WI38 (cell line): Measurements from ENCODE around the gene CD4.

ENCODE experiments used
- H3K4me3 ChIP-seq: 2 replicates; pipeline ENCODE4 v1.5.1; 2011; ENCODE audit warnings: low read depth, mild to moderate bottlenecking, control low read depth, low read length
- CTCF ChIP-seq: IDR thresholded peaks from 2 replicates; pipeline ENCODE4 v1.5.1; 2012; ENCODE audit warnings: low read depth, mild to moderate bottlenecking, control low read depth, low read length

Gene CD4

GRCh38 chr12:6839482-6840201, 50.3 kb downstream of the CD4 start:
- TF ChIP-seq CTCF: no peak
- no peak overlapping the region for H3K4me3 ChIP-seq

- TF ChIP-seq CTCF: no peak
- no peak overlapping the region for H3K4me3 ChIP-seq
Observed at GRCh38 chr12:6840330-6840729, 51.0 kb downstream of the CD4 start.

GRCh38 chr12:6840761-6841515, 51.6 kb downstream of the CD4 start, which contains the start of gene GNB3:
TSS of gene GNB3 (plus strand) at chr12:6840925. CDS start at chr12:6841288, 363 bp downstream.
- no peak for TF ChIP-seq CTCF
- H3K4me3 ChIP-seq: no peak within 1 kb of the TSS

GRCh38 chr12:6842075-6842474, 52.7 kb downstream of the CD4 start:
- no peak overlapping the region for H3K4me3 ChIP-seq
- no peak for TF ChIP-seq CTCF

GRCh38 chr12:6843118-6843902, 54.0 kb downstream of the CD4 start:
- H3K4me3 ChIP-seq: no peak overlapping the region
- TF ChIP-seq CTCF: no peak

- no peak overlapping the region for H3K4me3 ChIP-seq
- TF ChIP-seq CTCF: no peak
Observed at GRCh38 chr12:6845395-6845794, 56.1 kb downstream of the CD4 start.
